Measurements from ENCODE around the gene IL13. TPM values are rescaled to one million over a fixed set of nuclear protein-coding genes. Genes with fewer than 3 reads are reported as not detected.

IL13 gene
- total RNA-seq, 1 donor from 2014 or later = not detected

- no peak for DNase-seq (ENCODE audit: low spot score in 2 of 2)
- no peaks in the 10 kb centered on the region for H3K27me3 ChIP-seq
- intact Hi-C loops (cut with DNase I) = loop anchor here (5.0 kb wide), 2 partner anchors 122 to 182 kb away; partner anchors contain the start of gene RAD50
- no peak overlapping the region for H3K27ac ChIP-seq
- no peak for TF ChIP-seq CTCF (IDR thresholded peaks at IDR 0.05)
- H3K9me3 ChIP-seq = no peaks in the 10 kb centered on the region
- H3K4me1 ChIP-seq = peaks cover 9 to 23% of the 10 kb centered on the region in 2 donors
- H3K36me3 ChIP-seq = no peaks in the 10 kb centered on the region
- H3K4me3 ChIP-seq = no peak overlapping the region
Measured at GRCh38 chr5:132679166-132679565, 21.2 kb downstream of the IL13 start.

GRCh38 chr5:132679717-132680380 lies 21.9 kb downstream of the IL13 start:
- peak in 1 of 2 donors; percentile 28 for DNase-seq (ENCODE audit: low spot score in 2 of 2)
- H3K36me3 ChIP-seq = no peaks in the 10 kb centered on the region
- no peak for TF ChIP-seq CTCF (IDR thresholded peaks at IDR 0.05)
- H3K4me1 ChIP-seq = peaks cover 9 to 23% of the 10 kb centered on the region in 2 donors
- H3K4me3 ChIP-seq = no peak overlapping the region
- no peak overlapping the region for H3K27ac ChIP-seq
- intact Hi-C loops (cut with DNase I) = loop anchor here (5.0 kb wide), 2 partner anchors 123 to 183 kb away; partner anchors contain the start of gene RAD50
- no peaks in the 10 kb centered on the region for H3K9me3 ChIP-seq
- H3K27me3 ChIP-seq = no peaks in the 10 kb centered on the region

GRCh38 chr5:132680780-132681475 lies 23.0 kb downstream of the IL13 start:
- H3K9me3 ChIP-seq = no peaks in the 10 kb centered on the region
- no peak overlapping the region for H3K4me3 ChIP-seq
- no peak overlapping the region for H3K27ac ChIP-seq
- intact Hi-C loops (cut with DNase I) = no loop called here
- no peaks in the 10 kb centered on the region for H3K36me3 ChIP-seq
- no peak for DNase-seq (ENCODE audit: low spot score in 2 of 2)
- peaks cover 9 to 16% of the 10 kb centered on the region in 2 donors for H3K4me1 ChIP-seq
- H3K27me3 ChIP-seq = no peaks in the 10 kb centered on the region
- TF ChIP-seq CTCF (IDR thresholded peaks at IDR 0.05) = no peak

- Histone ChIP-seq H3K4me3 (no peak overlapping the region), H3K27me3 (no peaks in the 10 kb centered on the region), H3K36me3 (no peaks in the 10 kb centered on the region), H3K27ac (no peak overlapping the region), H3K9me3 (no peaks in the 10 kb centered on the region), H3K4me1 (peaks cover 9 to 16% of the 10 kb centered on the region in 2 donors)
- no peak for DNase-seq (ENCODE audit: low spot score in 2 of 2)
- TF ChIP-seq CTCF (IDR thresholded peaks at IDR 0.05) = no peak
- intact Hi-C loops (cut with DNase I) = no loop called here
Measured at GRCh38 chr5:132681476-132681831, 23.5 kb downstream of the IL13 start.

GRCh38 chr5:132681983-132682382 lies 24.0 kb downstream of the IL13 start:
- no peak overlapping the region for H3K27ac ChIP-seq
- TF ChIP-seq CTCF (IDR thresholded peaks at IDR 0.05) = no peak
- H3K36me3 ChIP-seq = no peaks in the 10 kb centered on the region
- intact Hi-C loops (cut with DNase I) = no loop called here
- no peak for DNase-seq (ENCODE audit: low spot score in 2 of 2)
- H3K9me3 ChIP-seq = no peaks in the 10 kb centered on the region
- H3K4me3 ChIP-seq = no peak overlapping the region
- H3K4me1 ChIP-seq = peaks cover 9 to 11% of the 10 kb centered on the region in 2 donors
- H3K27me3 ChIP-seq = no peaks in the 10 kb centered on the region
